Psoas muscle (tissue), 8 donors: ENCODE results near the gene ASB2. TPM values are rescaled to one million over a fixed set of nuclear protein-coding genes. Genes with fewer than 3 reads are reported as not detected.

Experiments
- ATAC-seq, 4 donors: fragments of 200-7000 bp; cut with Tn5 transposase; one replicate each; pipeline ENCODE4 v1.9.1; 2020; ENCODE audit warnings: moderate library complexity in 3 of 4, mild to moderate bottlenecking in 2 of 4
- DNase-seq, 2 donors: peaks; one replicate each; pipeline ENCODE4 v3.0.0-alpha.2; 2020
- H3K27ac ChIP-seq: fragments of 200-600 bp; one replicate; pipeline ENCODE4 v1.8.0; 2022
- H3K27me3 ChIP-seq, 3 donors: fragments of 200-600 bp in 1 of 3; one replicate each; pipeline versions ENCODE4 v1.6.1 to v1.8.0; 2013 to 2022; ENCODE audit warnings: low read length in 2 of 3, mild to moderate bottlenecking in 2 of 3, moderate library complexity in 1 of 3; ENCODE audit not compliant: insufficient read depth in 3 of 3
- H3K36me3 ChIP-seq, 2 donors: fragments of 200-600 bp in 1 of 2; one replicate each; pipeline versions ENCODE4 v1.6.1 to v1.8.0; 2013 to 2022; ENCODE audit warnings: low read depth in 1 of 2, mild to moderate bottlenecking in 1 of 2, moderate library complexity in 1 of 2; ENCODE audit not compliant: insufficient read depth in 1 of 2
- H3K4me1 ChIP-seq: fragments of 200-600 bp; one replicate; pipeline ENCODE4 v1.8.0; 2022
- H3K4me3 ChIP-seq: fragments of 200-600 bp; one replicate; pipeline ENCODE4 v1.8.0; 2022; ENCODE audit warnings: mild to moderate bottlenecking
- H3K9me3 ChIP-seq: fragments of 200-600 bp; one replicate; pipeline ENCODE4 v1.8.0; 2022
- WGBS, 3 donors: extraction: QIAGEN DNeasy Blood & Tissue Kit; methylation state at CpG; one replicate each; pipeline versions ENCODE4 v1.1.6 to v1.1.7; 2013; 5-methylcytosine and 5-hydroxymethylcytosine counted together
- intact Hi-C, 2 donors: fragments of 100-400 bp; cut with DNase I; formaldehyde crosslinking; loops; one replicate each; pipeline versions ENCODE4 v1.11.0 to v1.14.2; 2022
- polyA plus RNA-seq, 3 donors: library from polyadenylated mRNA; stranded (reverse); fragments of 200-250 nt; gene quantifications; one replicate each; pipeline ENCODE4 v1.2.3, GENCODE V29; 2013
- total RNA-seq, 4 donors: library from RNA; stranded (reverse); fragmentation: NEBNext Ultra II Directional in 2 of 4; extraction: Animal tissue kit (Norgen Biotek cat#: 25700) in 2 of 4; gene quantifications; one replicate each; pipeline versions ENCODE4 v1.2.1 to v1.2.4, GENCODE V29; 2021 to 2023
- TF ChIP-seq, protein P1 (sequence below): fragments of 200-600 bp; IDR thresholded peaks from one replicate; pipeline ENCODE4 v1.8.0; 2022; ENCODE audit warnings: antibody characterized with exemption
- donor health status: healthy with polysubstance abuse.
- donor health status: DM: no; HTN: no; CAD: no; lungs with moderate emphysema.
- donor health status: Bipolar disorder and iron deficiency.
- donor health status: healthy.
- donor health status: DM: yes; HTN: yes; CAD: no.
- donor health status: DM: no; HTN: no; CAD: no.
- donor health status: DM: no; HTN: no; CAD: no.
- donor health status: DM: yes; HTN: yes; CAD: no.

The ASB2 gene
- total and polyA plus RNA-seq, 7 donors: 41.2 to 460 (median 230) TPM

DNA sequence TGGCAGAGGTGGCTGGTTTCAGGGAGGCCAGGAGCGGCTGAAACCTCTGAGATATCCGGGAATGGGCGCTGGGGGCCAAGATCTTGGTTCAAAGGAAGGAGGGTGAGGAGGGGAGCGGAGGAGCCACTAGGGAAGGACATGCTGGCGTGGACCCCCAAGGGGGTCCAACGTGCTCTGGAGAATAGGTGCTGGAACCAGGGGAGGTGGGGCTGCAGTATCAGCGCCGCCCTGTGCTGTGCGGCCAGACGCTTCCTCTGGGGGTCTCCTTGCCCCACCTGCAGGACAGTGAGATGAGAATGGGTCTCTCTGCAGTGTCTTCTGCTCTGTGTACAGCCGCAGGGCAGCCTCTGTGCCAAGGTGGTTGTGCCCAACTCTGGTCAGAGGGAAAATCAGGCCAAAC lies 46.7 kb downstream of the ASB2 start:
- Histone ChIP-seq H3K4me1 (peaks cover 5% of the 10 kb centered on the region), H3K27ac (no peak overlapping the region), H3K36me3 (peaks cover 0 to 49% of the 10 kb centered on the region in 2 donors), H3K27me3 (no peaks in the 10 kb centered on the region), H3K4me3 (no peak overlapping the region), H3K9me3 (no peaks in the 10 kb centered on the region)
- peak in 1 of 2 donors; percentile 50 for DNase-seq
- intact Hi-C loops: loop anchor here in 1 of 2 donors (10.0 kb wide), 1 partner anchor 215 kb away; no protein-coding TSS in a partner anchor
- no peak for ATAC-seq
- 73 to 79% (median 74%) methylated on average over 11 of the region's 11 CpGs for WGBS, 3 donors
- TF ChIP-seq, protein P1, sequence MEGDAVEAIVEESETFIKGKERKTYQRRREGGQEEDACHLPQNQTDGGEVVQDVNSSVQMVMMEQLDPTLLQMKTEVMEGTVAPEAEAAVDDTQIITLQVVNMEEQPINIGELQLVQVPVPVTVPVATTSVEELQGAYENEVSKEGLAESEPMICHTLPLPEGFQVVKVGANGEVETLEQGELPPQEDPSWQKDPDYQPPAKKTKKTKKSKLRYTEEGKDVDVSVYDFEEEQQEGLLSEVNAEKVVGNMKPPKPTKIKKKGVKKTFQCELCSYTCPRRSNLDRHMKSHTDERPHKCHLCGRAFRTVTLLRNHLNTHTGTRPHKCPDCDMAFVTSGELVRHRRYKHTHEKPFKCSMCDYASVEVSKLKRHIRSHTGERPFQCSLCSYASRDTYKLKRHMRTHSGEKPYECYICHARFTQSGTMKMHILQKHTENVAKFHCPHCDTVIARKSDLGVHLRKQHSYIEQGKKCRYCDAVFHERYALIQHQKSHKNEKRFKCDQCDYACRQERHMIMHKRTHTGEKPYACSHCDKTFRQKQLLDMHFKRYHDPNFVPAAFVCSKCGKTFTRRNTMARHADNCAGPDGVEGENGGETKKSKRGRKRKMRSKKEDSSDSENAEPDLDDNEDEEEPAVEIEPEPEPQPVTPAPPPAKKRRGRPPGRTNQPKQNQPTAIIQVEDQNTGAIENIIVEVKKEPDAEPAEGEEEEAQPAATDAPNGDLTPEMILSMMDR: no peak

DNA sequence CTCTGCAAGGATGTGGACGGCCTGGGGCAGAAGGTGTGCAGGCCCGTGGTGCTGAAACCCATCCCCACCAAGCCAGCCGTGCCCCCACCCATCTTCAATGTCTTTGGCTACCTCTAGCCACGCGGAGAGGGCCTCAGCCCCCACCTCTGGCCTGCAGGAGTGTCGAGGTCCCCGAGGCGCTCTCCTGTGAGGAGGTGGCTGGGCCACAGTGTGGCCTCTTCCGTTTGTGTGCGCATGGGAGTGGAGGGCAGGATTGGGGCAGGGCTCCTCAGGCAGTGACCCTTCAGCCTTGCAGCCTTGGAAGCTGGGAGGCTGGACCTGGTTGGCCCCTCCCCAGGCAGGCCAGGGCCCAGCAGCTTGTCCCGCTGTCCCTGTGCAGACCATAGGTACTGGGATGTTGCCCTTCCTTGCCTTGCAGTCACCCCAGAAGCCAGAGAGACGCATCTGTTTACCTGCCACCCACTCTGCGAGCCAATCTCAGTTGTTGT lies 47.3 kb downstream of the ASB2 start:
- peak overlapping the region; percentile 16 for H3K27ac ChIP-seq
- H3K9me3 ChIP-seq: no peaks in the 10 kb centered on the region
- ATAC-seq (peak in 3 of 4 donors; percentile 3 to 7 (median 4)), DNase-seq (peak in 1 of 2 donors; percentile 56)
- H3K36me3 ChIP-seq: peaks cover 0 to 43% of the 10 kb centered on the region in 2 donors
- intact Hi-C loops: no loop called here
- no peaks in the 10 kb centered on the region for H3K27me3 ChIP-seq
- TF ChIP-seq, protein P1: no peak
- WGBS, 3 donors: 54 to 87% (median 55%) methylated on average over 13 of the region's 13 CpGs
- no peak overlapping the region for H3K4me3 ChIP-seq
- H3K4me1 ChIP-seq: peaks cover 5% of the 10 kb centered on the region

DNA sequence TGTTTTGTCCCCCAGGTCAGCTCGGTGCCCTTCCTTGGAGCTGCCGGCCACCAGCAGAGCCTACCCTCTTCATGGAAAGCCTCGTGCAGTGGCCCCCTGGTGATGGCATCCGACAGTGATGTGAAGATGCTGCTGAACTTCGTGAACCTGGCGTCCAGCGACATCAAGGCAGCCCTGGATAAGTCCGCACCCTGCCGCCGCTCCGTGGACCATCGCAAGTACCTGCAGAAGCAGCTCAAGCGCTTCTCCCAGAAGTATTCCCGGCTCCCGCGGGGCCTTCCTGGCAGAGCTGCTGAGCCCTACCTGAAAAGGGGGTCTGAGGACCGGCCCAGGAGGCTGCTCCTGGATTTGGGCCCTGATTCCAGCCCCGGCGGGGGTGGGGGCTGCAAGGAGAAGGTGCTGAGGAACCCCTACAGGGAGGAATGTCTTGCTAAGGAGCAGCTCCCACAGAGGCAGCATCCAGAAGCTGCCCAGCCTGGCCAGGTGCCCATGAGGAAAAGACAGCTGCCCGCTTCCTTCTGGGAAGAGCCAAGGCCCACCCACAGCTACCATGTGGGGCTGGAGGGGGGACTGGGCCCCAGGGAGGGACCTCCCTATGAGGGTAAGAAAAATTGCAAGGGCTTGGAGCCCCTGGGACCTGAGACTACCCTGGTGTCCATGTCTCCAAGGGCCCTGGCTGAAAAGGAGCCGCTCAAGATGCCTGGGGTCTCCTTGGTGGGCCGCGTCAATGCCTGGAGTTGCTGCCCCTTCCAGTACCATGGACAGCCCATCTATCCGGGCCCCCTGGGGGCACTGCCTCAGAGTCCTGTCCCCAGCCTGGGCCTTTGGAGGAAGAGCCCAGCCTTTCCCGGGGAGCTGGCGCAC lies 48.0 kb downstream of the ASB2 start:
- peak; percentile 2 to 15 (median 13) for ATAC-seq

DNA sequence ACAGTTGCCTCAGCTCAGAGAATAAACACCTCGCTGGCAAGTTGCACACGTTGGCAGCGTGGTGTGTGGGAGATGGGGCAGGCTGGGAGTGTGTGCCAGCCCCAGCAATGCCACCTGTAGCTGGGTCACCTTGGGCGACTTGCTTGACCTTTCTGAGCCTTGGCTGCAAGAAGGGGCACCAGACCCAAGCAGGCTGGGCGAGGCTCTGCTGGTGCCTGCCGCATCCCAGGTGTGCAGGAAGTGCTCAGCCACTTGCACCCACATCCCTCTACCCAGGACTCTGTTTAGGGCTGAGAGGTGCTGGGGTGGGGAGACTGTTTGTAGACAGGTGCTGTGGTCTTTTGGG lies 48.6 kb downstream of the ASB2 start:
- H3K4me3 ChIP-seq: no peak overlapping the region
- TF ChIP-seq, protein P1: no peak
- ATAC-seq (peak; percentile 6 to 14 (median 10)), DNase-seq (peak in 1 of 2 donors; percentile 51)
- no peaks in the 10 kb centered on the region for H3K4me1 ChIP-seq
- no peaks in the 10 kb centered on the region for H3K9me3 ChIP-seq
- H3K27me3 ChIP-seq: no peaks in the 10 kb centered on the region
- H3K36me3 ChIP-seq: peaks cover 0 to 39% of the 10 kb centered on the region in 2 donors
- intact Hi-C loops: no loop called here
- WGBS, 3 donors: 26 to 42% (median 31%) methylated on average over 6 of the region's 6 CpGs
- no peak overlapping the region for H3K27ac ChIP-seq

More for the DNA sequence above, 48.0 kb downstream of the ASB2 start:
- TF ChIP-seq, protein P1: no peak
- intact Hi-C loops: no loop called here
- Histone ChIP-seq H3K36me3 (peaks cover 0 to 39% of the 10 kb centered on the region in 2 donors), H3K9me3 (no peaks in the 10 kb centered on the region), H3K27ac (peak overlapping the region; percentile 16), H3K4me1 (no peaks in the 10 kb centered on the region), H3K4me3 (no peak overlapping the region), H3K27me3 (no peaks in the 10 kb centered on the region)
- peak in 1 of 2 donors; percentile 70 for DNase-seq
- WGBS, 3 donors: 60 to 75% (median 66%) methylated on average over 24 to 26 of the region's 26 CpGs
